SK-N-MC (cell line): Measurements from ENCODE around the gene PDE1C.
"Not testable (repeated sequence)": the region's sequence is repeated elsewhere in the genome, so short reads cannot be mapped to it uniquely, and the experiment has no call there.

Experiments
- DNase-seq: peaks from one replicate; pipeline ENCODE4 v3.0.0-alpha.2; 2011; ENCODE audit warnings: low read depth, low spot score
- H3K27ac ChIP-seq: fragments of 200-600 bp; sonication (generic); 2 replicates; pipeline ENCODE4 v1.5.1; 2016; ENCODE audit warnings: mixed run types
- H3K36me3 ChIP-seq: fragments of 200-600 bp; sonication (generic); 2 replicates; pipeline ENCODE4 v1.6.1; 2017; ENCODE audit warnings: antibody characterized with exemption, low read length, mixed read lengths; ENCODE audit not compliant: insufficient read depth
- H3K4me3 ChIP-seq: fragments of 200-600 bp; sonication (generic); 2 replicates; pipeline ENCODE4 v1.5.1; 2016
- H3K9ac ChIP-seq: fragments of 200-600 bp; sonication (generic); 2 replicates; pipeline ENCODE4 v1.8.0; 2017; ENCODE audit warnings: mixed run types, mixed read lengths; ENCODE audit not compliant: insufficient read length
- H3K9me3 ChIP-seq: fragments of 200-600 bp; sonication (generic); 2 replicates; pipeline ENCODE4 v1.6.1; 2017; ENCODE audit warnings: low read depth, mild to moderate bottlenecking, antibody characterized with exemption, low read length, moderate library complexity, mixed read lengths
- EZH2 ChIP-seq: fragments of 200-600 bp; sonication (generic); IDR thresholded peaks from one replicate; pipeline ENCODE4 v1.6.1; 2017; ENCODE audit warnings: antibody characterized with exemption
- FOXP2 ChIP-seq: optimal IDR thresholded peaks from 2 replicates; pipeline ENCODE3; 2011; ENCODE audit warnings: mild to moderate bottlenecking, moderate library complexity; ENCODE audit not compliant: insufficient read depth; ENCODE audit errors: extremely low read length, control extremely low read depth
- POLR2AphosphoS5 ChIP-seq: IDR thresholded peaks from 2 replicates; pipeline ENCODE4 v1.6.1; 2012; ENCODE audit warnings: mild to moderate bottlenecking, low read depth, low read length, borderline replicate concordance

The PDE1C gene

DNA sequence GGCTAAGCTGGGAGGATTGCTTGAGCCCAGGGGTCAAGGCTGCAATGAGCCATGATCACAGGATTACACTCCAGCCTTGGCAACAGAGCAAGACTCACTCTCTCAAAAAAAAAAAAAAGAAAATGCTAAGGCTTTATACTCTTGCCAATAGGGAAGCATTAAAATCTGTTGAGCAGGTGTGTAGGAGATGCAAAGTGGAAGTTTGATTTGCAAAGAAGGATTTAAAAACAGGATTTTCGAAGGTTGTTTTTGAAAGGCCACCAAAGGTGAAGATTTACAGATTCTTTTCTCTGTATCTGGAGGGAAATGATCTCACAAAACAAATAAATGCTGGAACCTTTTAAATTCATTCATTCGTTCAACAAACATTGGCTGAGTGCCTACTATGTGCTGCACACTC lies 8.6 kb upstream of the PDE1C start:
- Histone ChIP-seq H3K9ac (no peak overlapping the region), H3K4me3 (no peak overlapping the region), H3K27ac (no peak overlapping the region), H3K36me3 (no peaks in the 10 kb centered on the region), H3K9me3 (no peaks in the 10 kb centered on the region)
- TF ChIP-seq POLR2AphosphoS5 (no peak), FOXP2 (no peak), EZH2 (no peak)
- no peak for DNase-seq

DNA sequence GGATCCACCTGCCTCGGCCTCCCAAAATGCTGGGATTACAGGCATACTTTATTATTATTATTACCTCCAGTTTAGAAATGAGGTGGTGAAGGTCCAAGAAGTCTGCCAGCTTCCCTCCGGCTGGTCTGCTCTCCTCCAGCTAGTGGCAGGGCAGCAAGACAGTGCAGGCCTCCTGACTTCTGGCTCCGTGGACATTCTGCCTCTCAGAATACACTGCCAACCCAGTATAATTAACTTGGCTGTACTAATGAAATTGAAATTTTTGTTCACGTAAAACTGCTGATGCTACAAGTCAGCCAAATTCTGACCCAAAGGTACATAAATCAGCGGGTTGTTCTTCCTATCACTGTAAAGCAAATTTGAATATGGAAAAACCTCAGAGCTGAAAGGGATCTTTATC lies 7.6 kb upstream of the PDE1C start:
- no peak overlapping the region for H3K27ac ChIP-seq
- H3K4me3 ChIP-seq: no peak overlapping the region
- H3K9ac ChIP-seq: no peak overlapping the region
- no peak for DNase-seq
- no peak for TF ChIP-seq POLR2AphosphoS5
- TF ChIP-seq FOXP2: no peak
- no peak for TF ChIP-seq EZH2
- H3K9me3 ChIP-seq: no peaks in the 10 kb centered on the region
- no peaks in the 10 kb centered on the region for H3K36me3 ChIP-seq

DNA sequence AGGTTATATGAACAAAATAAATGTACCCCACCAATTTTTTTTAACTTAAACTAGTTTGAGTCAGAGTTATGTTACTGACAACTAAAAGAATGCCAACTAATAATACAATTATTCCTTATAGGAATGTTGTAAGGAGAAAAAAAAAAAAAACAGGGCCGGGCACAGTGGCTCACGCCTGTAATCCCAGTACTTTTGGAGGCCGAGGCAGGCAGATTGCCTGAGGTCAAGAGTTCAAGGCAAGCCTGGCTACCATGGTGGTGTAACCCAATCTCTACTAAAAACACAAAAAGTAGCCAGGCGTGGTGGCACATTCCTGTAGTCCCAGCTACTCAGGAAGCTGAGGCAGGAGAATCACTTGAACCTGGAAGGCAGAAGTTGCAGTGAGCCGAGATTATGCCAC lies 6.6 kb upstream of the PDE1C start:
- not testable (repeated sequence) for H3K4me3 ChIP-seq, H3K36me3 ChIP-seq, H3K27ac ChIP-seq, DNase-seq, H3K9ac ChIP-seq, H3K9me3 ChIP-seq

DNA sequence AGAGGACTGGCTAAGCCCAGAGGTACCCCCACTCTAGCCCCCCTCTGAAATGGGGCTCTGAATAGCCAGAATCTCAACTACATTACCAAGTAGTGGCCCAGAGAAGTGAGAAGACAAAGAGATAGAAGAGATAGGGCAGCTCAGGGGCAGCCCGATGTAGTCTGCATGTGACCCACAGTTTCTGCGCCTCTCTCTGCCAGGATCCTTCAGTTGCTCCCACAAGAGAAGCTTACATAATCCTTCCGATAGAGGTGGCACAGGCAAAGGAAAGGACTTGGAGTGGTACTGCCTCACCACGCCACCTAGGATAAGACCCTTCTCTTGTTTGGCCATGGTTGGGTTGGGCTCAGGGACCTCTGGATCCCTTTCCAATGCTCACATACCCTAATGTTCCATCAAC lies 5.4 kb upstream of the PDE1C start:
- Histone ChIP-seq H3K36me3 (no peaks in the 10 kb centered on the region), H3K4me3 (no peak overlapping the region), H3K9ac (no peak overlapping the region), H3K27ac (no peak overlapping the region), H3K9me3 (no peaks in the 10 kb centered on the region)
- TF ChIP-seq FOXP2 (no peak), POLR2AphosphoS5 (no peak), EZH2 (no peak)
- no peak for DNase-seq

DNA sequence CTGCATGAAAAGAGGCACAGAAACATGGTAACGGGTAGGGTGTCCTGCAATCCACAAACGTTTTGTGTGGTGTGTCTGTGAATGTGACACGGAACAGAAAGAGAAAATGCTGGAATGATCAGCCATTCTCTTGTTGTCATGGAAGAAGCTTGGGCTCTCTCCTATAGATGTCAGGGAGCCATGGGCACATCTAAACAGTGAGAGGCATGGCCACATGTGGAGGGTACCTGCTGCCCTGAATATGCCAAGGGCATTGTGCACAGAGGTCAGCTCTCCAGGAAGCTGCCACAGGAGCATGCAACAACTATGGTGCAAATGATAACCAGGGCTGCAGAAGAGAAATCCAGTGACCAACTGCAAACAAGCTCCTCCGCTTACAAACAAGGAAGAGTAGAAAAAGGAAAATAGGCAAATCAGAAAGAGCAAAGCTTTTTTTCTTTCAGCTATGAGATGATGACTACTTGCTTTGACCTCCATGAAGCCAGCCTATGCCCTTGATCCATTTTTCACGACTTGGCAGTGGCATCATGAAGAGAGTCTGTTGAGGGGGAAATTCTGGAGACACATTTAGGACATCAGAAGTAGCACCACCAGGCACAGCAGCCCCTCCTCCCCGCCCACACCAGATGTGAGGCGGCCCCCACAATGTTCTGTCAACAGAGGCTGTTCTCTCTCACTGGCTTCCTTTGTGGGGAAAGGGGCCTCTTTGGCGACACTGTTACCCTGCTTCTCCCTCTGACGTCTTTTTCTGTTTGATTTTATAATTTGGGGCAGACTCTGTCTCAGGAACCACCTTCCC lies 4.8 kb upstream of the PDE1C start:
- H3K9me3 ChIP-seq: no peaks in the 10 kb centered on the region
- no peak overlapping the region for H3K9ac ChIP-seq
- TF ChIP-seq POLR2AphosphoS5 (no peak), FOXP2 (no peak), EZH2 (no peak)
- H3K27ac ChIP-seq: no peak overlapping the region
- DNase-seq: no peak
- no peaks in the 10 kb centered on the region for H3K36me3 ChIP-seq
- H3K4me3 ChIP-seq: no peak overlapping the region

DNA sequence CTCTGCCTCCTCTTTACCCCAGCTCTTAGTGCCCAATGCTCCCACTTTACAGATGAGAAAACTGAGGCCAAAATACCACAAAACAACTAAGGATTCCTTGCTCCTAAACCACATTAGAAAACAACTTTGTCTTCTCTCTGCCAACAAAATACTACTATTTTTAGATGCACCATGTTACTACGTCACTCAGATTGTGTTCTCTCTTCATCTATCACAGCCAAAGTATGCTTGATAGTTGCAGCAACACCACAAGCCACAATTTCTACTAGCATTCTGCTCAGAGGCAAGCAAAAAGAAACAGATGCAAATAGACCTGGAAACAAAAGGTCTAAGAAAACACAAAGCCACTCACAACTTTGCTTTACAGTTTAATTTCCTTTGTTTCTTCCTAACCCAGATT lies 3.3 kb upstream of the PDE1C start:
- Histone ChIP-seq H3K36me3 (no peaks in the 10 kb centered on the region), H3K9ac (no peak overlapping the region), H3K4me3 (no peak overlapping the region), H3K9me3 (no peaks in the 10 kb centered on the region), H3K27ac (no peak overlapping the region)
- no peak for DNase-seq
- TF ChIP-seq FOXP2 (no peak), EZH2 (no peak), POLR2AphosphoS5 (no peak)

DNA sequence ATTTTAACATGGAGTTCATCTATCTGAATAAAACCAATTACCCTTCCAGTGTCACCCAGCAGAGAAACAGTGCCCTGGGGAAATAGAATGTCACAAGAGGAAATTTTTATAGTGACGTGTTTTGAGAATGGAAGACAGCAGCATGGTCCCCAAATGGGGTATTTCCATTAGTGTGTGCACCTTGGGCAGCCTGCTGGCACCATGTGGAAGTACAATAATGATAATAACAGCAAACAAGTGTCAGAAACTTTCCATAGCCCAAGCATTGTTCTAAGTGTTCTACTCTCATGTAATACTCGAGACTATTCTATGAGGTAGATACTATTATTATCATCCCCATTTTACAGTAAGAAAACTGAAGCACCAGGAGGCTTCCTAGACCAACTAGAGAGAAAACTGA lies 2.2 kb upstream of the PDE1C start:
- Histone ChIP-seq H3K9ac (no peak overlapping the region), H3K4me3 (no peak overlapping the region), H3K27ac (no peak overlapping the region), H3K36me3 (no peaks in the 10 kb centered on the region), H3K9me3 (no peaks in the 10 kb centered on the region)
- TF ChIP-seq POLR2AphosphoS5 (no peak), FOXP2 (no peak), EZH2 (no peak)
- no peak for DNase-seq

DNA sequence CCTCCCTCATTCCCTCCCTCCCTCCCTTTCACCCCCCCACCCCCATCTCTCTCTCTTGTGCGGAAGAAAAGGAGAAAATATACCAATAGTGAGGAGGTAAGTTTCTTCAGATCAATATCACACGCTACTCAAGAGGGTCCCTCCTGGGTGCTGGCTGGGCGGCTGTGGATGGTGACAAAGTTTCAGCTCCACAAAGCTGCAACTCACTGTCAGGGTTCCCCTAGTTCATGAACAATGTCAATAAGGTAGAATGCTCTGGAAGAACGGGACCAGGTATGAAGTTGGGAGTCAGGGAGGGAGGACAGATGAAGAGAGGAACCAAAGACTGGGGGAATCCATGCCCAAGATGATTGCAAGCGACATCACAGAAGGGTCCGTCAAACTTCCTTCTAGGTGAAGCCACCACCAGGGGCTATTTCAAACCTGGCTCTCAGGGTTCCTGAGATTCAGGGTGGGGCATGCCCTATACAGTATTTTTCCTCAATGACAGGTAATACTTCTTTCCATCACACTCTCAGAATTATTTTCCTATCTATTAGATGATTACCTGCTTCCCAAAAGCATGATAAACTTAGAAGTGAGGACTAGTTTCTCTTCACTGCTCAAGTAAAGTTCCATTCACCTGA lies 1.4 kb upstream of the PDE1C start:
- H3K9me3 ChIP-seq: no peaks in the 10 kb centered on the region
- no peak overlapping the region for H3K27ac ChIP-seq
- H3K9ac ChIP-seq: no peak overlapping the region
- TF ChIP-seq POLR2AphosphoS5 (no peak), FOXP2 (no peak), EZH2 (no peak)
- no peak for DNase-seq
- H3K4me3 ChIP-seq: no peak overlapping the region
- no peaks in the 10 kb centered on the region for H3K36me3 ChIP-seq

DNA sequence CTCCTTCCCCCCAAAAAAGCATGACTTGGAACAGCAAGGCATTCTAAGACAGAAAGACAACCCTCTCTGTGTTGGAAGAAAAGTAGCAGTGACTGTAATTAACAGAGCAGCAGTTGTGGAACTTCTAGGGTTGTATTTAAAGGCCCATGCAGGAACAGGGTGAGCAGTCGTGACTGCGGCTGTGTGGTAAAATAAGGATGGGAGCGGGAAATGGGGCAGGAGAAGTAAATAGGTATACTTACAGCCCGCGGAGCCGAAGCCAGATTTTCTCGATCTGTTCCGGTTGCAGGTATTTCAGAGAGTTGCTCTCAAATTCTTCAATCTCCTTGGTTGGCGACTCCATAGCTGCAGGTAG lies 179 bp downstream of the PDE1C start:
- Histone ChIP-seq H3K9ac (no peak overlapping the region), H3K9me3 (no peaks in the 10 kb centered on the region), H3K4me3 (no peak overlapping the region), H3K27ac (no peak overlapping the region), H3K36me3 (no peaks in the 10 kb centered on the region)
- no peak for TF ChIP-seq POLR2AphosphoS5
- TF ChIP-seq FOXP2: no peak
- TF ChIP-seq EZH2: no peak
- no peak for DNase-seq
